ENCODE results near the gene TXNRD3. TPM values are rescaled to one million over a fixed set of nuclear protein-coding genes. Genes with fewer than 3 reads are reported as not detected.

Gene TXNRD3
- total RNA-seq, 6 experiments from 2014 or later, result 6.8 to 8.4 (median 7.4) TPM

DNA sequence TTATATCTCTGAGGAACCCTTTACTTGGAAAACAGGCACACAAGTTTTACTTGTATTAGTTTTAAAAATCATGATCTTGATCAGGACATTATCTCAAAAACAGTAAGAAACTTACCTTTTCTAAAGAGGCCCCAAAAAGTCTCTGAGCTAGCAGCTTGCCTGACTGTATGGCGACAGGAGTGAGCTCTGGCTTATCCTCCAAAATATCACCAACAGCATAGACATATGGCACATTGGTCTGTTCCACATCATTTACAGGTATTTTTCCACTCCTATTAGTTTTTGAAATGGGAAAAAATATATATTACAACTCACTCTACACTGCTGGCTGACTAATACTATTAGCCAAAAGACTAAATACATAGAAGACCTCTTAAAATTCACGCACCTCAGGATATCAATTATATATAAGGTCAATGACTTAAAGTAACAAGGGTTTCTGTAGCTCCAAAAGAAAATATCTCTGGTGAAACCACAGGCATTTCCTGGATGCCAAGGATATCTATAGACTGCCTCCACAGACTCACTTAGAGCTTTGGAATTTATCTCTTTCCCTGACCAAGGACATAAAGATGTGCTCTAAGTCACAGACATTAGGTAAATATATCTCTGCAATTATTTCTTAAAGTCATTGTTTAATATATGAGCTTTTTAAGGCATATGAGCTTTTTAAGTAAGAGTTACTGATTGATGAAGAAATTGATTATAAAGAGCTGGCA, 33.1 kb downstream of the TXNRD3 start:
- Mint-ChIP-seq H3K9me3 (peaks cover 10% of the 10 kb centered on the region), H3K4me3 (peak overlapping the region; percentile 65), H3K27me3 (ENCODE audit: insufficient read depth) (no peaks in the 10 kb centered on the region), H3K27ac (peak overlapping the region; percentile 56), H3K4me1 (ENCODE audit: low read depth) (peaks cover 74% of the 10 kb centered on the region), H3K36me3 (ENCODE audit: low read depth) (peaks cover 29% of the 10 kb centered on the region)
- TF ChIP-seq, protein P1, sequence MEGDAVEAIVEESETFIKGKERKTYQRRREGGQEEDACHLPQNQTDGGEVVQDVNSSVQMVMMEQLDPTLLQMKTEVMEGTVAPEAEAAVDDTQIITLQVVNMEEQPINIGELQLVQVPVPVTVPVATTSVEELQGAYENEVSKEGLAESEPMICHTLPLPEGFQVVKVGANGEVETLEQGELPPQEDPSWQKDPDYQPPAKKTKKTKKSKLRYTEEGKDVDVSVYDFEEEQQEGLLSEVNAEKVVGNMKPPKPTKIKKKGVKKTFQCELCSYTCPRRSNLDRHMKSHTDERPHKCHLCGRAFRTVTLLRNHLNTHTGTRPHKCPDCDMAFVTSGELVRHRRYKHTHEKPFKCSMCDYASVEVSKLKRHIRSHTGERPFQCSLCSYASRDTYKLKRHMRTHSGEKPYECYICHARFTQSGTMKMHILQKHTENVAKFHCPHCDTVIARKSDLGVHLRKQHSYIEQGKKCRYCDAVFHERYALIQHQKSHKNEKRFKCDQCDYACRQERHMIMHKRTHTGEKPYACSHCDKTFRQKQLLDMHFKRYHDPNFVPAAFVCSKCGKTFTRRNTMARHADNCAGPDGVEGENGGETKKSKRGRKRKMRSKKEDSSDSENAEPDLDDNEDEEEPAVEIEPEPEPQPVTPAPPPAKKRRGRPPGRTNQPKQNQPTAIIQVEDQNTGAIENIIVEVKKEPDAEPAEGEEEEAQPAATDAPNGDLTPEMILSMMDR (IDR thresholded peaks at IDR 0.05), result no peak
- DNase-seq, result peak; percentile 68

DNA sequence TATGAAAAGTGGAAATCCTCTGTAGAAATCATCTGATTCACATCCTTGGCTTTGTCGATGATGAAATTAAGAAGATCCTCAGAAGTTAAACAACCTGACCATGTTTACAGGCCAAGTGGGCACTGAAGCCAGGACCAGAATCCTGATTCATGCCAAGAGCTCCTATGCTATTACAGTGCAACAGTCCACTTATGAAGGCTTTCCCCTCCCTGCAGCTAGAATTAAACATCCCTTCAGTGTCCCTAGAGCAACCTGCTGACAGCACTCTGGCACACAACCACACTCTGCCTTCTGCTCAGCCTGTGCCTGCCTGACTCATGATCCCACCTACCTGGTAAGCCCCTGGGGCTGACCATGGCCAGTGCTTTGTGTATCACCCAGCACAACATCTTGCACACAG, 33.8 kb downstream of the TXNRD3 start:
- Mint-ChIP-seq H3K36me3 (ENCODE audit: low read depth) (peaks cover 33% of the 10 kb centered on the region), H3K4me3 (peak overlapping the region; percentile 65), H3K27ac (peak overlapping the region; percentile 56), H3K9me3 (peaks cover 11% of the 10 kb centered on the region), H3K27me3 (ENCODE audit: insufficient read depth) (no peaks in the 10 kb centered on the region), H3K4me1 (ENCODE audit: low read depth) (peaks cover 77% of the 10 kb centered on the region)
- peak; percentile 61 for DNase-seq
- TF ChIP-seq, protein P1 (IDR thresholded peaks at IDR 0.05), result no peak

DNA sequence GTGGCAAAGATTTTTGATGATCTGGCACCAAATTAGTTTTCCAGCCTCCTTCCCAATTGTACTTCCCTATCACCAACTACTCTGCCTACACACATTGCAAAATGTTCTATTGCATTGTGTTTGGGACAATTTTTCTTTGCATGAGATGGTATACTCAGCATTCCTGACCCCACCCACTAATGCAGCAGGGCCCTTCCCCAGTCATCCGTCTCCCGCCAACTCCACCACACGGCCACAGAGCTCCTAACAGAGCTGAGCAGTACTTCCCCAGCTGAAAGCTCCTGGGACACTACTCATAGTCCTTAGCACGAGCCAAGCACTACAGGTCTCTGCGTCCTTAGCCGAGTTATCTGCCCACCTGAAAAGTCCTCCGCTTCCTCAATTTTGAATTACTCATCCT, 34.2 kb downstream of the TXNRD3 start:
- Mint-ChIP-seq H3K9me3 (peaks cover 11% of the 10 kb centered on the region), H3K4me3 (peak overlapping the region; percentile 65), H3K4me1 (ENCODE audit: low read depth) (peaks cover 77% of the 10 kb centered on the region), H3K27ac (peak overlapping the region; percentile 56), H3K27me3 (ENCODE audit: insufficient read depth) (no peaks in the 10 kb centered on the region), H3K36me3 (ENCODE audit: low read depth) (peaks cover 36% of the 10 kb centered on the region)
- TF ChIP-seq, protein P1 (IDR thresholded peaks at IDR 0.05), result no peak
- no peak for DNase-seq

DNA sequence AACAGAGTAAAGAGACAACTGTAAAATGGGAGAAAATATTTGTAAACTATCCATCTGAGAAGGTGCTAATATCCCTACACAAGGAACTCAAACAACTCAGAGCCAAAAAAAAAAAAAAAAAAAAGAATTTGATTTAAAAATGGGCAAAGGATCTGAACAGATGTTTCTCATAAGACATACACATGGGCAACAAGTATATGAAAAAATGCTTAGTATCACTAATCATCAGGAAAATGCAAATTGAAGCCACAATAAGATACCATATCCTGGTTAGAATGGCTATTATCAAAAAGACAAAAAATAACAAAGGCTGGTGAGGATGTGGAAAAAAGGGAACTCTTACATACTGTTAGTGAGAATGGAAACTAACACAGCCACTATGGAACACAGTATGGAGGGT, 36.2 kb downstream of the TXNRD3 start:
- DNase-seq, result no peak
- Mint-ChIP-seq H3K4me3 (peak overlapping the region; percentile 26; the same call in 1 of the 2 replicates), H3K27me3 (ENCODE audit: insufficient read depth) (no peaks in the 10 kb centered on the region; the same call in 1 of the 2 replicates), H3K9me3 (peaks cover 11% of the 10 kb centered on the region), H3K36me3 (ENCODE audit: low read depth) (peaks cover 32% of the 10 kb centered on the region), H3K4me1 (ENCODE audit: low read depth) (peaks cover 75% of the 10 kb centered on the region), H3K27ac (peak overlapping the region; percentile 46; the same call in 1 of the 2 replicates)
- TF ChIP-seq, protein P1 (IDR thresholded peaks at IDR 0.05), result no peak

DNA sequence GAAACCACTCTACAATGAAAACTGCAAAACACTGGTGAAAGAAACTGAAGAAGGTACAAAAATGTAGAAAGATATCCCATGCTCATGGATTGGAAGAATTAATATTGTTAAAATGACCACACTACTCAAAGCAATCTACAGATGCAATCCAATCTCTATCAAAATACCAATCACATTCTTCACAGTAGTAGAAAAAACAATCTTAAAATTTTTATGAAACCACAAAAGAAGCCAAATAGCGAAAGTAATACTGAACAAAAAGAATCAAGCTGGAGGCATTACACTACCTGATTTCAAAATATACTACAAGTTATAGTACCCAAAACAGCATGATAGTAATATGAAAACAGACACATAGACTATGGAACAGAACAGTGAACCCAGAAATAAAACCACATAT, 36.9 kb downstream of the TXNRD3 start:
- Mint-ChIP-seq H3K9me3 (peaks cover 11% of the 10 kb centered on the region), H3K27ac (no peak overlapping the region; the same call in 1 of the 2 replicates), H3K4me3 (peak overlapping the region; percentile 26), H3K36me3 (ENCODE audit: low read depth) (peaks cover 27% of the 10 kb centered on the region), H3K4me1 (ENCODE audit: low read depth) (peaks cover 75% of the 10 kb centered on the region), H3K27me3 (ENCODE audit: insufficient read depth) (no peaks in the 10 kb centered on the region; the same call in 1 of the 2 replicates)
- TF ChIP-seq, protein P1 (IDR thresholded peaks at IDR 0.05), result no peak
- DNase-seq, result no peak
